WTC11 (cell line): ENCODE measurements around the gene FYCO1. TPM values are rescaled to one million over a fixed set of nuclear protein-coding genes. Genes with fewer than 3 reads are reported as not detected.

Experiments
- ATAC-seq: fragments of 200-7000 bp; cut with Tn5 transposase; 2 replicates; pipeline ENCODE4 v1.10.0; 2021; ENCODE audit warnings: mild to moderate bottlenecking, moderate library complexity
- CTCF ChIA-PET: fragments of 300-600 bp; sonication (Branson Sonifier 250); formaldehyde crosslinking; loops from one replicate; lab custom pipeline; 2021; ENCODE audit warnings: antibody characterized with exemption; lab: Charles Lee
- POLR2A ChIA-PET: fragments of 350-600 bp; sonication (Branson Sonifier 250); formaldehyde crosslinking; loops from one replicate; lab custom pipeline; 2021; ENCODE audit warnings: antibody characterized with exemption; lab: Charles Lee
- DNase-seq: peaks from one replicate; pipeline ENCODE4 v3.0.0; 2021; ENCODE audit warnings: low spot score
- H3K27ac Mint-ChIP-seq: 2 replicates; pipeline ENCODE4 v1.8.0; 2021; ENCODE audit warnings: mixed read lengths
- H3K27me3 Mint-ChIP-seq: 2 replicates; pipeline ENCODE4 v1.8.0; 2021; ENCODE audit warnings: low read depth, mild to moderate bottlenecking, moderate library complexity, mixed read lengths
- H3K36me3 Mint-ChIP-seq: 2 replicates; pipeline ENCODE4 v1.8.0; 2021; ENCODE audit warnings: mixed read lengths
- H3K4me1 Mint-ChIP-seq: 2 replicates; pipeline ENCODE4 v1.8.0; 2022; ENCODE audit warnings: mixed read lengths
- H3K4me3 Mint-ChIP-seq: 2 replicates; pipeline ENCODE4 v1.8.0; 2021; ENCODE audit warnings: mild to moderate bottlenecking, moderate library complexity, mixed read lengths
- H3K9me3 Mint-ChIP-seq: 2 replicates; pipeline ENCODE4 v1.8.0; 2021; ENCODE audit warnings: mixed read lengths
- CBFB ChIP-seq: sonication (generic); formaldehyde crosslinking; IDR thresholded peaks from 2 replicates; pipeline ENCODE4 v1.8.1; 2022; ENCODE audit warnings: mild to moderate bottlenecking, low read depth, missing genetic modification reagents
- CREM ChIP-seq: sonication (generic); formaldehyde crosslinking; IDR thresholded peaks from 2 replicates; pipeline ENCODE4 v1.8.1; 2022; ENCODE audit warnings: mild to moderate bottlenecking, missing genetic modification reagents, moderate library complexity
- ESRRA ChIP-seq: sonication (generic); formaldehyde crosslinking; IDR thresholded peaks from 2 replicates; pipeline ENCODE4 v1.8.1; 2022; ENCODE audit warnings: mild to moderate bottlenecking, missing genetic modification reagents, borderline replicate concordance
- FOXK1 ChIP-seq: sonication (generic); formaldehyde crosslinking; IDR thresholded peaks from 2 replicates; pipeline ENCODE4 v1.8.0; 2022; ENCODE audit warnings: mild to moderate bottlenecking, moderate library complexity, missing genetic modification reagents
- FOXP1 ChIP-seq: sonication (generic); formaldehyde crosslinking; IDR thresholded peaks from 2 replicates; pipeline ENCODE4 v1.8.0; 2022; ENCODE audit warnings: missing genetic modification reagents, mild to moderate bottlenecking, moderate library complexity, borderline replicate concordance
- GTF2I ChIP-seq: fragments of 250-450 bp; sonication (Bioruptor Pico); conservative IDR thresholded peaks from 2 replicates; pipeline ENCODE4 v1.4.0; 2021; ENCODE audit warnings: mild to moderate bottlenecking
- IRF2 ChIP-seq: sonication (generic); formaldehyde crosslinking; IDR thresholded peaks from 2 replicates; pipeline ENCODE4 v1.8.0; 2022; ENCODE audit warnings: low read depth, missing genetic modification reagents, borderline replicate concordance
- KAT7 ChIP-seq: sonication (generic); formaldehyde crosslinking; IDR thresholded peaks from 2 replicates; pipeline ENCODE4 v1.8.1; 2023; ENCODE audit warnings: missing genetic modification reagents, mild to moderate bottlenecking, borderline replicate concordance
- NFATC4 ChIP-seq: fragments of 250-450 bp; sonication (Bioruptor Pico); IDR thresholded peaks from 2 replicates; pipeline ENCODE4 v1.9.0; 2021; ENCODE audit warnings: mild to moderate bottlenecking
- NFYB ChIP-seq: sonication (generic); formaldehyde crosslinking; conservative IDR thresholded peaks from 2 replicates; pipeline ENCODE4 v1.8.0; 2022; ENCODE audit warnings: low read depth, missing genetic modification reagents
- ZBTB21 ChIP-seq: sonication (generic); formaldehyde crosslinking; IDR thresholded peaks from 2 replicates; pipeline ENCODE4 v1.8.1; 2023; ENCODE audit warnings: mild to moderate bottlenecking, missing genetic modification reagents, borderline replicate concordance
- ZNF138 ChIP-seq: sonication (generic); formaldehyde crosslinking; conservative IDR thresholded peaks from 2 replicates; pipeline ENCODE4 v1.8.1; 2022; ENCODE audit warnings: mild to moderate bottlenecking, moderate library complexity, missing genetic modification reagents
- ZNF232 ChIP-seq: sonication (generic); formaldehyde crosslinking; IDR thresholded peaks from 2 replicates; pipeline ENCODE4 v1.8.0; 2022; ENCODE audit warnings: mild to moderate bottlenecking, missing genetic modification reagents
- ZNF396 ChIP-seq: fragments of 250-450 bp; sonication (Bioruptor Pico); IDR thresholded peaks from 2 replicates; pipeline ENCODE4 v1.8.0; 2021; ENCODE audit warnings: mild to moderate bottlenecking, moderate library complexity, borderline replicate concordance
- ZNF671 ChIP-seq: fragments of 250-450 bp; sonication (Bioruptor Pico); IDR thresholded peaks from 2 replicates; pipeline ENCODE4 v1.8.0; 2021; ENCODE audit warnings: mild to moderate bottlenecking
- total RNA-seq: library from RNA; stranded (reverse); gene quantifications from 3 replicates; pipeline ENCODE4 v1.2.3, GENCODE V29; 2021
- TF ChIP-seq, protein P1 (sequence below): sonication (generic); formaldehyde crosslinking; IDR thresholded peaks from 2 replicates; pipeline ENCODE4 v1.8.0; 2022; ENCODE audit warnings: mild to moderate bottlenecking, missing genetic modification reagents
- TF ChIP-seq, protein P2 (sequence below): sonication (generic); formaldehyde crosslinking; IDR thresholded peaks from 2 replicates; pipeline ENCODE4 v1.8.0; 2022; ENCODE audit warnings: missing genetic modification reagents
- TF ChIP-seq, protein P3 (sequence below): sonication (generic); formaldehyde crosslinking; IDR thresholded peaks from 2 replicates; pipeline ENCODE4 v1.8.0; 2023; ENCODE audit warnings: missing genetic modification reagents
- TF ChIP-seq, protein P4 (sequence below): fragments of 250-450 bp; sonication (Bioruptor Pico); IDR thresholded peaks from 2 replicates; pipeline ENCODE4 v1.8.0; 2021; ENCODE audit warnings: mild to moderate bottlenecking
- TF ChIP-seq, protein P5 (sequence below): fragments of 250-450 bp; sonication (Bioruptor Pico); IDR thresholded peaks from 2 replicates; pipeline ENCODE4 v1.9.0; 2021; ENCODE audit warnings: moderate library complexity, mild to moderate bottlenecking, inconsistent platforms, borderline replicate concordance
- TF ChIP-seq, protein P6 (sequence below): sonication (generic); formaldehyde crosslinking; IDR thresholded peaks from 2 replicates; pipeline ENCODE4 v1.8.0; 2022; ENCODE audit warnings: mild to moderate bottlenecking, missing genetic modification reagents
- TF ChIP-seq, protein P7 (sequence below): fragments of 200-600 bp; IDR thresholded peaks from 2 replicates; pipeline ENCODE4 v1.8.0; 2022; ENCODE audit warnings: antibody characterized with exemption

Gene FYCO1
- total RNA-seq, 1 experiment from 2014 or later = 13.9 TPM

DNA sequence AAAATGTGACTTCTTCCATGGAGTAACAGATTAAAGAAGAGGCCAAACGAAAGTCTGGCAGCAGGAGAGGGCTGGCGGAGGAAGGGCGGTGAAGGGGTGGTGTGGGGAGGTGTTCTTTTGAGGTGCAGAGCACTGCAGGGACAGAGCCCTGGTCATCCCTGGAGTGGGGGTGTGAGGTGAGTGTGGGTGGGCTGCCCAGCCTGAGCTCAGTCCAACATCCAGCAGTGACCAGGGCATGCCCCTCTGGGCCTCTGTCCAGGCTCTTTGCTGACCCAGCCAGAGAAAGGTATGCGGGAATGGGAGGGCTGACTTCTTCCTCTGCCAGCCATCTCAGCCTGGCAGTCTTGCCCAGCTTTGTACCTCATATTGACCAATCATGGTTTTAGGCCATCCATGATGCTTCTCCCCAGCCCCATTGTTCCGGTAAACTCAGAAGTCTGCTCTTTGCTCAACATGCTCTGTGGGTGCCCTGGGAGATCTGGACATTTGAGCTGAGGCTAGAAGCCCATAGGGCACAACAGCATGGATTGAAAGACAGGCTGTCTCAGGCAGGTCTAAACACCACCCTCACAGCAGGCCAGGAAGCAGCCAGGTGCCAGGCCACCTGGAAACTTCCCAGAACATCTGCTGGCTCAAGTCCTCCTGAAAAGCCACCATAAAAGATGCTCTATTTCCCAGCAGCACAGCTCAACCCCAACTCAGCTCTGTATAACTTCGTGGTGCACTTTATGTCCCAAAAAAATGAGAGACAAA lies 78.3 kb downstream of the FYCO1 start (continued):
- TF ChIP-seq, protein P1, sequence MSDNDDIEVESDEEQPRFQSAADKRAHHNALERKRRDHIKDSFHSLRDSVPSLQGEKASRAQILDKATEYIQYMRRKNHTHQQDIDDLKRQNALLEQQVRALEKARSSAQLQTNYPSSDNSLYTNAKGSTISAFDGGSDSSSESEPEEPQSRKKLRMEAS = no peak
- TF ChIP-seq ZNF396 (CRISPR knock-in tag) (no peak), ZNF232 (CRISPR knock-in tag) (no peak), KAT7 (no peak)

DNA sequence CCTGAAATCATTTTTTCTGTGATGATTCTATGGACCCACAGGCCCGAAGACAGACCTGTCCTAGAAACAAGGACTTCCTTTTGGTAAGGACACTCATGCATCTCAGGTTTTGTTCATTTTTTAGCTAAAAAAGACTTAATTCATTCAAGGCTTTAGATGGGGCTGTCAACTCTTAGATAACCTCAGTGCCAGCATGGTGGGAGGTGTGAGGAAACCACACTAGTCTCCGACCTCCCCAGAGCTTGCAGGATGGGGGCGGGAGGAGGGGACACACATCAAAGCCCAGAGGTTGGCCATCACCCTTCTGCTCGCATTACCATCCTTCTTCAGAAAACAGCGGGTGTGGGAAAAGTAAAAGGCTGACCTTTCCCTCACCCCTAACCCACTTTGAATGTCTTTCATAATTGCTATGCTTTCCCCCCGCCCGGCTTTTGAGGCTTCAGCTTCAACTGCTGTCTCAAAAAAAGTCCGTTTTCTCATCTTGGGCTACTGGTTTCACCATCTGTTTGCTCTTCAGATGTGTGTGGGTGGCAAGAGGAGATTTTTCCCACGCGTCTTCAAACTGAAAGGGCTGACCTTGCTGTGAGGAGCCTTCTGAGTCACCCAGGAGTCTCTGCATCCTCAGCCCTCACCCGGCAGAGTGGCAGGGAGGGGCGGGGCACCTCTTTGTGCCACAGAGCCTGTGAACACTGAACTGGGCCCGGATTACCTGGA lies 79.9 kb downstream of the FYCO1 start:
- no peak overlapping the region for H3K27ac Mint-ChIP-seq
- peaks cover 15% of the 10 kb centered on the region for H3K27me3 Mint-ChIP-seq
- H3K9me3 Mint-ChIP-seq = no peaks in the 10 kb centered on the region
- CTCF ChIA-PET = no interaction called here
- DNase-seq = no peak
- peaks cover 4% of the 10 kb centered on the region; the same call in 1 of the 2 replicates for H3K36me3 Mint-ChIP-seq
- POLR2A ChIA-PET = no interaction called here
- H3K4me1 Mint-ChIP-seq = peaks cover 6% of the 10 kb centered on the region; the same call in 1 of the 2 replicates
- no peak overlapping the region for H3K4me3 Mint-ChIP-seq
- TF ChIP-seq CBFB (CRISPR knock-in tag) (no peak), FOXP1 (CRISPR knock-in tag) (no peak), ESRRA (CRISPR knock-in tag) (no peak), GTF2I (CRISPR knock-in tag) (no peak), ZBTB21 (CRISPR knock-in tag) (no peak), ZNF671 (CRISPR knock-in tag) (no peak), NFATC4 (CRISPR knock-in tag) (no peak), KAT7 (no peak), FOXK1 (CRISPR knock-in tag) (no peak)
- TF ChIP-seq, protein P2, sequence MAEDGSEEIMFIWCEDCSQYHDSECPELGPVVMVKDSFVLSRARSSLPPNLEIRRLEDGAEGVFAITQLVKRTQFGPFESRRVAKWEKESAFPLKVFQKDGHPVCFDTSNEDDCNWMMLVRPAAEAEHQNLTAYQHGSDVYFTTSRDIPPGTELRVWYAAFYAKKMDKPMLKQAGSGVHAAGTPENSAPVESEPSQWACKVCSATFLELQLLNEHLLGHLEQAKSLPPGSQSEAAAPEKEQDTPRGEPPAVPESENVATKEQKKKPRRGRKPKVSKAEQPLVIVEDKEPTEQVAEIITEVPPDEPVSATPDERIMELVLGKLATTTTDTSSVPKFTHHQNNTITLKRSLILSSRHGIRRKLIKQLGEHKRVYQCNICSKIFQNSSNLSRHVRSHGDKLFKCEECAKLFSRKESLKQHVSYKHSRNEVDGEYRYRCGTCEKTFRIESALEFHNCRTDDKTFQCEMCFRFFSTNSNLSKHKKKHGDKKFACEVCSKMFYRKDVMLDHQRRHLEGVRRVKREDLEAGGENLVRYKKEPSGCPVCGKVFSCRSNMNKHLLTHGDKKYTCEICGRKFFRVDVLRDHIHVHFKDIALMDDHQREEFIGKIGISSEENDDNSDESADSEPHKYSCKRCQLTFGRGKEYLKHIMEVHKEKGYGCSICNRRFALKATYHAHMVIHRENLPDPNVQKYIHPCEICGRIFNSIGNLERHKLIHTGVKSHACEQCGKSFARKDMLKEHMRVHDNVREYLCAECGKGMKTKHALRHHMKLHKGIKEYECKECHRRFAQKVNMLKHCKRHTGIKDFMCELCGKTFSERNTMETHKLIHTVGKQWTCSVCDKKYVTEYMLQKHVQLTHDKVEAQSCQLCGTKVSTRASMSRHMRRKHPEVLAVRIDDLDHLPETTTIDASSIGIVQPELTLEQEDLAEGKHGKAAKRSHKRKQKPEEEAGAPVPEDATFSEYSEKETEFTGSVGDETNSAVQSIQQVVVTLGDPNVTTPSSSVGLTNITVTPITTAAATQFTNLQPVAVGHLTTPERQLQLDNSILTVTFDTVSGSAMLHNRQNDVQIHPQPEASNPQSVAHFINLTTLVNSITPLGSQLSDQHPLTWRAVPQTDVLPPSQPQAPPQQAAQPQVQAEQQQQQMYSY (CRISPR knock-in tag) = no peak
- TF ChIP-seq, protein P3, sequence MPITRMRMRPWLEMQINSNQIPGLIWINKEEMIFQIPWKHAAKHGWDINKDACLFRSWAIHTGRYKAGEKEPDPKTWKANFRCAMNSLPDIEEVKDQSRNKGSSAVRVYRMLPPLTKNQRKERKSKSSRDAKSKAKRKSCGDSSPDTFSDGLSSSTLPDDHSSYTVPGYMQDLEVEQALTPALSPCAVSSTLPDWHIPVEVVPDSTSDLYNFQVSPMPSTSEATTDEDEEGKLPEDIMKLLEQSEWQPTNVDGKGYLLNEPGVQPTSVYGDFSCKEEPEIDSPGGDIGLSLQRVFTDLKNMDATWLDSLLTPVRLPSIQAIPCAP = no peak
- TF ChIP-seq, protein P4, sequence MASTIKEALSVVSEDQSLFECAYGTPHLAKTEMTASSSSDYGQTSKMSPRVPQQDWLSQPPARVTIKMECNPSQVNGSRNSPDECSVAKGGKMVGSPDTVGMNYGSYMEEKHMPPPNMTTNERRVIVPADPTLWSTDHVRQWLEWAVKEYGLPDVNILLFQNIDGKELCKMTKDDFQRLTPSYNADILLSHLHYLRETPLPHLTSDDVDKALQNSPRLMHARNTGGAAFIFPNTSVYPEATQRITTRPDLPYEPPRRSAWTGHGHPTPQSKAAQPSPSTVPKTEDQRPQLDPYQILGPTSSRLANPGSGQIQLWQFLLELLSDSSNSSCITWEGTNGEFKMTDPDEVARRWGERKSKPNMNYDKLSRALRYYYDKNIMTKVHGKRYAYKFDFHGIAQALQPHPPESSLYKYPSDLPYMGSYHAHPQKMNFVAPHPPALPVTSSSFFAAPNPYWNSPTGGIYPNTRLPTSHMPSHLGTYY = no peak
- TF ChIP-seq, all 79 proteins: peak for 0
- peak; percentile 24; the same call in 1 of the 2 replicates for ATAC-seq

DNA sequence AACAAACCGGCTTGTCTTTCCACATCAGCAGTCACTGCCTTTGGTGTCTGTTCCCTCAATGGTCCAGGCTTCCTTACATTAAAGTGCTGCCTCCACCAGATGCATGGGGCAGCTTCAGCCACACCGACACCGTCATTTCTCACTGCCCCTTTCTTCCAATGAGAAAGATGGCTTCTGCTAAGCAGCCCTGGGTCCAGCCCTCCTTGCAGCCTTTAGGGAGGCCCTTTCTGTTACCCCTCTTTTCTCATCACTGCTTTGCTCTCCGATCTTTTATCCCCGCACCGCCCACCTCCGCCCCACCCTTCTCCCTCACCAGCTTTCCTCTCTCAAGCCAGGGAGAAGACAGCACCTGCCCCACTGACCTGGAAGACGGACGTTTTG lies 80.6 kb downstream of the FYCO1 start:
- ATAC-seq (no peak), DNase-seq (no peak)
- Mint-ChIP-seq H3K27ac (no peak overlapping the region), H3K4me1 (peaks cover 6% of the 10 kb centered on the region; the same call in 1 of the 2 replicates), H3K9me3 (no peaks in the 10 kb centered on the region), H3K27me3 (peaks cover 15% of the 10 kb centered on the region), H3K36me3 (no peaks in the 10 kb centered on the region; the same call in 1 of the 2 replicates), H3K4me3 (no peak overlapping the region)
- POLR2A ChIA-PET = no interaction called here
- CTCF ChIA-PET = no interaction called here
- TF ChIP-seq IRF2 (CRISPR knock-in tag) (no peak), FOXP1 (CRISPR knock-in tag) (no peak), ZNF232 (CRISPR knock-in tag) (no peak), NFYB (no peak), CREM (CRISPR knock-in tag) (no peak), ZNF138 (CRISPR knock-in tag) (no peak), ESRRA (CRISPR knock-in tag) (no peak)
- TF ChIP-seq, protein P5, sequence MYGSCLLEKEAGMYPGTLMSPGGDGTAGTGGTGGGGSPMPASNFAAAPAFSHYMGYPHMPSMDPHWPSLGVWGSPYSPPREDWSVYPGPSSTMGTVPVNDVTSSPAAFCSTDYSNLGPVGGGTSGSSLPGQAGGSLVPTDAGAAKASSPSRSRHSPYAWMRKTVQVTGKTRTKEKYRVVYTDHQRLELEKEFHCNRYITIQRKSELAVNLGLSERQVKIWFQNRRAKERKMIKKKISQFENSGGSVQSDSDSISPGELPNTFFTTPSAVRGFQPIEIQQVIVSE (CRISPR knock-in tag) = no peak
- TF ChIP-seq, protein P6, sequence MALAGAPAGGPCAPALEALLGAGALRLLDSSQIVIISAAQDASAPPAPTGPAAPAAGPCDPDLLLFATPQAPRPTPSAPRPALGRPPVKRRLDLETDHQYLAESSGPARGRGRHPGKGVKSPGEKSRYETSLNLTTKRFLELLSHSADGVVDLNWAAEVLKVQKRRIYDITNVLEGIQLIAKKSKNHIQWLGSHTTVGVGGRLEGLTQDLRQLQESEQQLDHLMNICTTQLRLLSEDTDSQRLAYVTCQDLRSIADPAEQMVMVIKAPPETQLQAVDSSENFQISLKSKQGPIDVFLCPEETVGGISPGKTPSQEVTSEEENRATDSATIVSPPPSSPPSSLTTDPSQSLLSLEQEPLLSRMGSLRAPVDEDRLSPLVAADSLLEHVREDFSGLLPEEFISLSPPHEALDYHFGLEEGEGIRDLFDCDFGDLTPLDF (CRISPR knock-in tag) = no peak
- TF ChIP-seq, protein P7, sequence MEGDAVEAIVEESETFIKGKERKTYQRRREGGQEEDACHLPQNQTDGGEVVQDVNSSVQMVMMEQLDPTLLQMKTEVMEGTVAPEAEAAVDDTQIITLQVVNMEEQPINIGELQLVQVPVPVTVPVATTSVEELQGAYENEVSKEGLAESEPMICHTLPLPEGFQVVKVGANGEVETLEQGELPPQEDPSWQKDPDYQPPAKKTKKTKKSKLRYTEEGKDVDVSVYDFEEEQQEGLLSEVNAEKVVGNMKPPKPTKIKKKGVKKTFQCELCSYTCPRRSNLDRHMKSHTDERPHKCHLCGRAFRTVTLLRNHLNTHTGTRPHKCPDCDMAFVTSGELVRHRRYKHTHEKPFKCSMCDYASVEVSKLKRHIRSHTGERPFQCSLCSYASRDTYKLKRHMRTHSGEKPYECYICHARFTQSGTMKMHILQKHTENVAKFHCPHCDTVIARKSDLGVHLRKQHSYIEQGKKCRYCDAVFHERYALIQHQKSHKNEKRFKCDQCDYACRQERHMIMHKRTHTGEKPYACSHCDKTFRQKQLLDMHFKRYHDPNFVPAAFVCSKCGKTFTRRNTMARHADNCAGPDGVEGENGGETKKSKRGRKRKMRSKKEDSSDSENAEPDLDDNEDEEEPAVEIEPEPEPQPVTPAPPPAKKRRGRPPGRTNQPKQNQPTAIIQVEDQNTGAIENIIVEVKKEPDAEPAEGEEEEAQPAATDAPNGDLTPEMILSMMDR = no peak
